Fibroblast of lung (primary cell): ENCODE results near the gene TPM2. TPM values are rescaled to one million over a fixed set of nuclear protein-coding genes. Genes with fewer than 3 reads are reported as not detected.

ENCODE experiments used
- DNase-seq, 2 donors: peaks; one replicate each; pipeline versions ENCODE4 v3.0.0 to v3.0.0-alpha.2; 2010; ENCODE audit warnings: low read depth in 2 of 2
- H2AFZ ChIP-seq: 2 replicates; pipeline ENCODE4 v1.5.1; 2012; ENCODE audit warnings: low read length, control low read depth, inconsistent platforms
- H3K27ac ChIP-seq: 2 replicates; pipeline ENCODE4 v1.5.1; 2011; ENCODE audit warnings: low read length, control low read depth; ENCODE audit not compliant: insufficient read depth
- H3K27me3 ChIP-seq: 2 replicates; pipeline ENCODE4 v1.5.1; 2011; ENCODE audit warnings: mild to moderate bottlenecking, low read length; ENCODE audit not compliant: control insufficient read depth, insufficient read depth
- H3K36me3 ChIP-seq: 2 replicates; pipeline ENCODE4 v1.5.1; 2011; ENCODE audit warnings: low read length; ENCODE audit not compliant: control insufficient read depth, insufficient read depth
- H3K4me1 ChIP-seq: 2 replicates; pipeline ENCODE4 v1.5.1; 2011; ENCODE audit warnings: low read length; ENCODE audit not compliant: control insufficient read depth, insufficient read depth; ENCODE audit errors: extremely low read depth
- H3K4me2 ChIP-seq: 2 replicates; pipeline ENCODE4 v1.5.1; 2011; ENCODE audit warnings: low read length, control low read depth; ENCODE audit not compliant: insufficient read depth; ENCODE audit errors: extremely low read depth
- H3K4me3 ChIP-seq, 4 experiments: fragments of 200-600 bp in 1 of 4; sonication (generic) in 1 of 4; replicated peaks in 1 of 4; 2 replicates each; pipeline ENCODE4 v1.5.1; 2011 to 2016; ENCODE audit warnings: low read length in 4 of 4, low read depth in 3 of 4, mild to moderate bottlenecking in 3 of 4, control low read depth in 2 of 4, inconsistent platforms in 1 of 4, mixed read lengths in 1 of 4; ENCODE audit not compliant: insufficient read depth in 1 of 4; ENCODE audit errors: control extremely low read depth in 1 of 4
- H3K79me2 ChIP-seq: 2 replicates; pipeline ENCODE4 v1.5.1; 2012; ENCODE audit warnings: mild to moderate bottlenecking, low read length, inconsistent platforms; ENCODE audit not compliant: control insufficient read depth, insufficient read depth
- H3K9ac ChIP-seq: 2 replicates; pipeline ENCODE4 v1.5.1; 2011; ENCODE audit warnings: mild to moderate bottlenecking, low read length, control low read depth; ENCODE audit not compliant: insufficient read depth
- H3K9me3 ChIP-seq: 2 replicates; pipeline ENCODE4 v1.5.1; 2012; ENCODE audit warnings: low read depth, low read length; ENCODE audit not compliant: control insufficient read depth, insufficient read depth
- H4K20me1 ChIP-seq: 2 replicates; pipeline ENCODE4 v1.5.1; 2011; ENCODE audit warnings: low read length; ENCODE audit not compliant: control insufficient read depth, insufficient read depth; ENCODE audit errors: extremely low read depth
- EZH2 ChIP-seq: IDR thresholded peaks from 2 replicates; pipeline ENCODE4 v1.5.1; 2012; ENCODE audit warnings: low read length, control low read depth, mild to moderate bottlenecking; ENCODE audit errors: missing control alignments
- polyA plus RNA-seq, 2 donors: library from polyadenylated mRNA; depleted of rRNA in 1 of 2; stranded (reverse) in 1 of 2; unstranded in 1 of 2; fragments of >200 nt; gene quantifications; 2 replicates each; pipeline ENCODE4 v1.2.1, GENCODE V29; 2011 to 2012; ENCODE audit warnings: missing spikeins in 1 of 2
- total RNA-seq: library from RNA; depleted of rRNA; stranded (reverse); fragments of >200 nt; gene quantifications from 2 replicates; pipeline ENCODE4 v1.2.1, GENCODE V29; 2014
- TF ChIP-seq, protein P1 (sequence below), 2 donors: IDR thresholded peaks in 1 of 2; conservative IDR thresholded peaks in 1 of 2; 1 replicate in 1 of 2; 2 replicates in 1 of 2; pipeline ENCODE4 v1.5.1; 2011 to 2012; ENCODE audit warnings: low read length in 2 of 2, control low read depth in 1 of 2, inconsistent platforms in 1 of 2, low read depth in 1 of 2, mild to moderate bottlenecking in 1 of 2

The TPM2 gene
- total and polyA plus RNA-seq, 2 donors (not counting 1 experiment from before 2014, with no cell fraction given): 1,003 to 1,927 TPM

DNA sequence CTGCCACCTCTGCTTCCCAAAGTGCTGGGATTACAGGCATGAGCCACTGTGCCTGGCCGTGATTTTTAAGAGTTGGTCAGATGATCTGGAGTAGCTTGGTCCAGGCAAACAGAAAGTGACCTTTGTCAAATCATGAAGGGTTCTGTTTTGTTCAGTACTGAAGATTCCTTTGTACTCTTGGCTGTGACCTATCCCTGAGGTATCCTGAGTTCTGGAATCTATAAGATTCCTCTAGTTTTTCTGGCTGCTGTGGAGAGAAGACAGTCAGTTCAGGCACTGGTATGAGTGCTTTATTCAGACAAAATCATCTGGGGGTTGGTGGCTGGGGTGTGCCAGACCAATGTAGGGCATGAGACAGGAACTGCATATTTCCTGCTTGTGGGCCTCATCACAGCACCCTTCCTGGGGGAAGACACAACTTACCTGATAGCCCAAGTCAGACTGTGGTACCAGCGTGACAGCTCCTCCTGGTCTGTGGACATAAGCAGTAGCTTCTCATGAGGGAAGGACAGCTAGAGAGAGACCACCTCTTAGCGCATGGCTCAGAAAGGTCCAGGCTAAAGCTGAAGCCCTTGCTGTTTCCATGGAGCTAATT lies 27.9 kb downstream of the TPM2 start:
- Histone ChIP-seq H3K27me3 (no peaks in the 10 kb centered on the region), H3K4me3 (no peak overlapping the region), H3K4me1 (peaks cover 21% of the 10 kb centered on the region), H3K36me3 (peaks cover 2% of the 10 kb centered on the region), H3K79me2 (peaks cover 18% of the 10 kb centered on the region), H3K27ac (peak overlapping the region; percentile 5), H2AFZ (no peak overlapping the region), H4K20me1 (no peaks in the 10 kb centered on the region), H3K9ac (no peak overlapping the region), H3K4me2 (no peak overlapping the region), H3K9me3 (no peaks in the 10 kb centered on the region)
- TF ChIP-seq EZH2: no peak
- TF ChIP-seq, protein P1, sequence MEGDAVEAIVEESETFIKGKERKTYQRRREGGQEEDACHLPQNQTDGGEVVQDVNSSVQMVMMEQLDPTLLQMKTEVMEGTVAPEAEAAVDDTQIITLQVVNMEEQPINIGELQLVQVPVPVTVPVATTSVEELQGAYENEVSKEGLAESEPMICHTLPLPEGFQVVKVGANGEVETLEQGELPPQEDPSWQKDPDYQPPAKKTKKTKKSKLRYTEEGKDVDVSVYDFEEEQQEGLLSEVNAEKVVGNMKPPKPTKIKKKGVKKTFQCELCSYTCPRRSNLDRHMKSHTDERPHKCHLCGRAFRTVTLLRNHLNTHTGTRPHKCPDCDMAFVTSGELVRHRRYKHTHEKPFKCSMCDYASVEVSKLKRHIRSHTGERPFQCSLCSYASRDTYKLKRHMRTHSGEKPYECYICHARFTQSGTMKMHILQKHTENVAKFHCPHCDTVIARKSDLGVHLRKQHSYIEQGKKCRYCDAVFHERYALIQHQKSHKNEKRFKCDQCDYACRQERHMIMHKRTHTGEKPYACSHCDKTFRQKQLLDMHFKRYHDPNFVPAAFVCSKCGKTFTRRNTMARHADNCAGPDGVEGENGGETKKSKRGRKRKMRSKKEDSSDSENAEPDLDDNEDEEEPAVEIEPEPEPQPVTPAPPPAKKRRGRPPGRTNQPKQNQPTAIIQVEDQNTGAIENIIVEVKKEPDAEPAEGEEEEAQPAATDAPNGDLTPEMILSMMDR (conservative IDR thresholded peaks at IDR 0.05 in 1 of 2, IDR thresholded peaks at IDR 0.05 in 1 of 2; ENCODE audit: low read depth in 1 of 2, low read length in 2 of 2): no peak
- DNase-seq: no peak

DNA sequence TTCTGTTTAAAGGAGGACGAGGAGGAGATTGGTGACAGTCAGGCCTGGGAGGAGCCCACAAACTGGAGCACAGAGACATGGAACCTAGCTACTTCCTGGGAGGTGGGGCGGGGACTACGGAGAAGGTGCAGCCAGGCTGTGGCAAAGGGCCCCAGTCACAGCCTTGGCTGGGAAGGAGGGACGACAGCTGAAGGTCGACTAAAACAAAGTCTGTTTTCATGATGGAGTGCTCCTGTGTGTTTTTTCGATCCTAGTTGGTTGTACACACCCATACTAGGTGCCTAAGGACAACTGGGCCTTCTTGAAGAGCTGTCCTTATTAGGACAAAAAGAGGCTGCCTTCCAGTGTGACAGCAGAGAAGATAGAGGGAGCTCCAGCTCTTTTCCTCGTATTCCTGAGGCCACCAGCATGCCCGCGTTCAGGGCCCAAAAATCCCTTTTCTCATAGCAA lies 28.7 kb downstream of the TPM2 start:
- H3K27ac ChIP-seq: no peak overlapping the region

DNA sequence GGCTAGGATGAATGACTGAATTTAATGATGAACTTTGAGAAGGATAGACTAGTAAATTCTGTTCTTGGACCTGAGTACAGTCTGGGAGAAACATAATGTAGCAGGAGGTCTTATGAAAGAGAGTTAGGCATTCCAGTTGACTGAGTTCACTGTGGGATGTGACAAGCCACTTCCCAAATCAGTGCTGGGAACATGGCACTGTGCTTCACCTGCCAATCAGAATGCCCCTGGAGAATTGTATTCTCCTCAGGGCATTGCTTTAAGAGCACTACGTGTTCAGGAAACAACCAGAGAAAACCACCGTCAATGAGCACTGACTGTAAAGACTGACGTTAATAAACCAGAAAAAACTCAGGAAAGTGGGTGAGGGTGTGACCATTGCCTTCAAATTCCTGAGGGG lies 30.4 kb downstream of the TPM2 start:
- TF ChIP-seq, protein P1 (conservative IDR thresholded peaks at IDR 0.05 in 1 of 2, IDR thresholded peaks at IDR 0.05 in 1 of 2; ENCODE audit: low read depth in 1 of 2, low read length in 2 of 2): no peak
- TF ChIP-seq EZH2: no peak
- H3K79me2 ChIP-seq: peaks cover 15% of the 10 kb centered on the region
- H3K9me3 ChIP-seq: no peaks in the 10 kb centered on the region
- H4K20me1 ChIP-seq: no peaks in the 10 kb centered on the region
- H3K27ac ChIP-seq: peak overlapping the region; percentile 97
- peaks cover 2% of the 10 kb centered on the region for H3K36me3 ChIP-seq
- peaks cover 15% of the 10 kb centered on the region for H3K4me1 ChIP-seq
- H3K27me3 ChIP-seq: no peaks in the 10 kb centered on the region
- peak overlapping the region; percentile 53 to 82 (median 74) for H3K4me3 ChIP-seq
- DNase-seq: peak in 1 of 2 donors; percentile 54
- no peak overlapping the region for H2AFZ ChIP-seq
- peak overlapping the region; percentile 97 for H3K4me2 ChIP-seq
- peak overlapping the region; percentile 97 for H3K9ac ChIP-seq

More for the DNA sequence above, 28.7 kb downstream of the TPM2 start:
- H3K79me2 ChIP-seq: peaks cover 18% of the 10 kb centered on the region
- no peak overlapping the region for H3K4me2 ChIP-seq
- peaks cover 18% of the 10 kb centered on the region for H3K4me1 ChIP-seq
- TF ChIP-seq, protein P1 (conservative IDR thresholded peaks at IDR 0.05 in 1 of 2, IDR thresholded peaks at IDR 0.05 in 1 of 2; ENCODE audit: low read depth in 1 of 2, low read length in 2 of 2): peak; percentile 57 to 70
- TF ChIP-seq EZH2: no peak
- no peaks in the 10 kb centered on the region for H4K20me1 ChIP-seq
- peaks cover 2% of the 10 kb centered on the region for H3K36me3 ChIP-seq
- H3K9ac ChIP-seq: no peak overlapping the region
- H2AFZ ChIP-seq: no peak overlapping the region
- no peaks in the 10 kb centered on the region for H3K9me3 ChIP-seq
- H3K4me3 ChIP-seq: no peak overlapping the region
- no peaks in the 10 kb centered on the region for H3K27me3 ChIP-seq
- peak in 1 of 2 donors; percentile 77 for DNase-seq
